Ishikawa (cell line): ENCODE results near the gene MTRFR.
A peak's percentile ranks its signal among the peaks of the same experiment; 100 is the strongest.

Experiments used
- CEBPB ChIP-seq: IDR thresholded peaks from 2 replicates; pipeline ENCODE4 v1.6.1; 2012
- CREB1 ChIP-seq: IDR thresholded peaks from 2 replicates; pipeline ENCODE4 v1.6.1; 2012; ENCODE audit warnings: low read depth
- EGR1 ChIP-seq: IDR thresholded peaks from 2 replicates; pipeline ENCODE4 v1.6.1; 2012
- EP300 ChIP-seq: IDR thresholded peaks from 2 replicates; pipeline ENCODE4 v1.6.1; 2012; ENCODE audit warnings: borderline replicate concordance
- FOXM1 ChIP-seq: IDR thresholded peaks from 2 replicates; pipeline ENCODE4 v1.6.1; 2012; ENCODE audit warnings: low read depth, borderline replicate concordance
- MAX ChIP-seq: IDR thresholded peaks from 2 replicates; pipeline ENCODE4 v1.6.1; 2012
- NFIC ChIP-seq: IDR thresholded peaks from 2 replicates; pipeline ENCODE4 v1.6.1; 2012
- RAD21 ChIP-seq: IDR thresholded peaks from 2 replicates; pipeline ENCODE4 v1.6.1; 2012; ENCODE audit warnings: low read depth
- TAF1 ChIP-seq: IDR thresholded peaks from 2 replicates; pipeline ENCODE4 v1.6.1; 2012; ENCODE audit warnings: low read depth, mild to moderate bottlenecking
- TCF12 ChIP-seq: IDR thresholded peaks from 2 replicates; pipeline ENCODE4 v1.6.1; 2012; ENCODE audit warnings: low read depth
- TEAD4 ChIP-seq: IDR thresholded peaks from 2 replicates; pipeline ENCODE4 v1.6.1; 2012
- USF1 ChIP-seq: IDR thresholded peaks from 2 replicates; pipeline ENCODE4 v1.6.1; 2012
- YY1 ChIP-seq: IDR thresholded peaks from 2 replicates; pipeline ENCODE4 v1.6.1; 2012; ENCODE audit warnings: low read depth
- ZBTB7A ChIP-seq: IDR thresholded peaks from 2 replicates; pipeline ENCODE4 v1.6.1; 2012; ENCODE audit warnings: low read depth
- TF ChIP-seq, protein P1 (sequence below): IDR thresholded peaks from 2 replicates; pipeline ENCODE4 v1.6.1; 2012; ENCODE audit warnings: low read depth, mild to moderate bottlenecking

MTRFR gene

DNA sequence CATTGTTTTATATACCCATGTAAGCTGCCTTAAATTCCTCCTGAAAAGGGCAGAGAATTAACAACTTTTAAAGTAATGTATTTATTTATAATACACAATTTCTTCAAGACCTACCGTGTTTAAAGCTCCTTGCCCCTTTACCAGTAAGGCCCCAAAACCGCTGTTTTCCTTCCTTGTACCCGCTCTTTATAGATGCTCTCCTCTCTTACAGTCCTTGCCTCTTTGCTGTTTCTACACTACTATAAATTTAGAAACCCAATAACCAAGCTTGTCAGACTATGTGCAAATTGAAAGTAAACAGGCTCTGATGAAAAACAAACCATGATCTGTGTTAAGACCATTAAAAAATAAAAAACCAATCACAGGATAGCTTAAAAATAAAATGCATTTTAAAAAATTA, 4.2 kb upstream of the MTRFR start:
- TF ChIP-seq USF1 (no peak), YY1 (no peak), ZBTB7A (no peak), RAD21 (no peak), MAX (no peak), TCF12 (no peak)

DNA sequence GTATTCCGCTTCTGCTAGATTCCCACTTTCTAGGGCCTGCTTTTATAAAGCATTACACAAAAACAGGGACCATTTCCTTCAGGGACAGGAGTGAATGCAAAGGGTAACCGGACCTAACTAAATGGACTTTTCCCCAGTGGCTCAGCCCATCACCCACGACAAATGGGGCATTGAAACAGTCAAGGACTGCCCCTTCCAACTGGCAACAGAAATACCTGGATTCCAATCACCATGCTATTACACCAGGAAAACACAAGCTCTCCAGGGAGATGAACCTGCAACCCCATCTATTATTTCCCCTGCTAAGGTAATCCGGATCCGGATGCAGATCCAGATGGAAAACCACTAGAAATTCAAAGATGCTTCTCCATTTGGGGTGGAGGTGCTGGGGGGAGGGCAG, 1.3 kb upstream of the MTRFR start:
- TF ChIP-seq EP300 (no peak), ZBTB7A (no peak), YY1 (no peak), CREB1 (no peak), TCF12 (no peak), FOXM1 (no peak), NFIC (no peak), RAD21 (no peak), CEBPB (no peak), TEAD4 (no peak), USF1 (no peak), EGR1 (no peak), TAF1 (no peak), MAX (no peak)
- TF ChIP-seq, protein P1, sequence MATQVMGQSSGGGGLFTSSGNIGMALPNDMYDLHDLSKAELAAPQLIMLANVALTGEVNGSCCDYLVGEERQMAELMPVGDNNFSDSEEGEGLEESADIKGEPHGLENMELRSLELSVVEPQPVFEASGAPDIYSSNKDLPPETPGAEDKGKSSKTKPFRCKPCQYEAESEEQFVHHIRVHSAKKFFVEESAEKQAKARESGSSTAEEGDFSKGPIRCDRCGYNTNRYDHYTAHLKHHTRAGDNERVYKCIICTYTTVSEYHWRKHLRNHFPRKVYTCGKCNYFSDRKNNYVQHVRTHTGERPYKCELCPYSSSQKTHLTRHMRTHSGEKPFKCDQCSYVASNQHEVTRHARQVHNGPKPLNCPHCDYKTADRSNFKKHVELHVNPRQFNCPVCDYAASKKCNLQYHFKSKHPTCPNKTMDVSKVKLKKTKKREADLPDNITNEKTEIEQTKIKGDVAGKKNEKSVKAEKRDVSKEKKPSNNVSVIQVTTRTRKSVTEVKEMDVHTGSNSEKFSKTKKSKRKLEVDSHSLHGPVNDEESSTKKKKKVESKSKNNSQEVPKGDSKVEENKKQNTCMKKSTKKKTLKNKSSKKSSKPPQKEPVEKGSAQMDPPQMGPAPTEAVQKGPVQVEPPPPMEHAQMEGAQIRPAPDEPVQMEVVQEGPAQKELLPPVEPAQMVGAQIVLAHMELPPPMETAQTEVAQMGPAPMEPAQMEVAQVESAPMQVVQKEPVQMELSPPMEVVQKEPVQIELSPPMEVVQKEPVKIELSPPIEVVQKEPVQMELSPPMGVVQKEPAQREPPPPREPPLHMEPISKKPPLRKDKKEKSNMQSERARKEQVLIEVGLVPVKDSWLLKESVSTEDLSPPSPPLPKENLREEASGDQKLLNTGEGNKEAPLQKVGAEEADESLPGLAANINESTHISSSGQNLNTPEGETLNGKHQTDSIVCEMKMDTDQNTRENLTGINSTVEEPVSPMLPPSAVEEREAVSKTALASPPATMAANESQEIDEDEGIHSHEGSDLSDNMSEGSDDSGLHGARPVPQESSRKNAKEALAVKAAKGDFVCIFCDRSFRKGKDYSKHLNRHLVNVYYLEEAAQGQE = no peak

DNA sequence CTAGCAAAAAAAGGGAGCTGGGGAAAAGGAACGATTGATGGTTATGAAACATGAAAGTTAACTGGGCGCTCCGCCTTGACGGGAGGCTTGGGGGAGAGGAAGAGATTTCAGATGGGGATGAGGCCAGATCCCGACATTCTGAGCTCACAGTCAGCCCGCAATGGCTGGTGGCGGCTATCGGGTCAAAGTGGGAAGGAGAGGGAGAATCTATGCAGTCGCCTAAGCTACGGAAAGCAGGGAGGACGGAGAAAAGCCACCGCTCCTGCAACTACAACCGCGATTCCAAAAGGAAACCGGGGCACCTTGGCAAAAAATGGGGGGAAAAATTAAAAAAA, 797 bp upstream of the MTRFR start:
- no peak for TF ChIP-seq TEAD4
- no peak for TF ChIP-seq MAX
- TF ChIP-seq EGR1 = no peak
- TF ChIP-seq FOXM1 = no peak
- TF ChIP-seq USF1 = no peak
- TF ChIP-seq YY1 = peak; percentile 40
- TF ChIP-seq, protein P1 = no peak
- TF ChIP-seq CREB1 = no peak

DNA sequence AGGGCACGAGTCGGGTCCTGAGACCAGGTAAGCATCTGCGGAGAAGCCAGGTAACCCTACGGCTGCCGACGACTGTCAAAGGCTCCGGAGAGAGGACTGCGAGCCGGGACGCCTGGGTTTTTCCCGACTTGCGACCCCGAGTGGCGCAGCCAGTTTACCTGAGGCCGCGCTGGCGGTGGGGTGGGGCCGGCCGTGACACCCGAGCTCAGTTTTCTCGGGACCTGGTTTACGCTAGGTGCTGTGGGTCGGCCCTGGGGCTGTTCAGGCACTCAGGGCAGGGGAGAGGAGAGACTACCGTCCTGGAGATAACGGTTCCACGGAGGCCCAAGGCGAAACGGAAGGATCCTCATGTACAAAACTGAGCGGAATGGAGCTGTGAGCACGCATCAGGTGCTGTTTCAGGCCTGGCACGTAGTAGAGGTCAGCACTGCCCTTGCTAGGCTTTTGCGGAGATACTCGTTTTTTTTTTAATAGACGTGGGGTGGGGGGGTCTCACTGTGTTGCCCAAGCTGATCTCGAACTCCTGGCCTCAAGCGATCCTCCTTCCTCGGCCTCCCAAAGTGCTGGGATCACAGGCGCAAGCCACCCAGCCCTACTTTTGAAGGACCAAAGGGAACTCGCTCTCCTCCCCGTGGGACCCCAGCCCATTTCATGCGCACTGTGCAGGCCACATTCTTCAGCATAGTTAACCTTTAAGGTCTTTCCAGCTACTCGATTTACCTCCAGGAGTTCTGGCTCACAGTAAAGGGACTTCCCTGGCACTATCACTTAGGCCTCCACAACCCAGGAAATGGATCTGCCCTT, 471 bp downstream of the MTRFR start:
- TF ChIP-seq CREB1 (no peak), TAF1 (peak; percentile 34; the same call in 1 of the 2 replicates)

DNA sequence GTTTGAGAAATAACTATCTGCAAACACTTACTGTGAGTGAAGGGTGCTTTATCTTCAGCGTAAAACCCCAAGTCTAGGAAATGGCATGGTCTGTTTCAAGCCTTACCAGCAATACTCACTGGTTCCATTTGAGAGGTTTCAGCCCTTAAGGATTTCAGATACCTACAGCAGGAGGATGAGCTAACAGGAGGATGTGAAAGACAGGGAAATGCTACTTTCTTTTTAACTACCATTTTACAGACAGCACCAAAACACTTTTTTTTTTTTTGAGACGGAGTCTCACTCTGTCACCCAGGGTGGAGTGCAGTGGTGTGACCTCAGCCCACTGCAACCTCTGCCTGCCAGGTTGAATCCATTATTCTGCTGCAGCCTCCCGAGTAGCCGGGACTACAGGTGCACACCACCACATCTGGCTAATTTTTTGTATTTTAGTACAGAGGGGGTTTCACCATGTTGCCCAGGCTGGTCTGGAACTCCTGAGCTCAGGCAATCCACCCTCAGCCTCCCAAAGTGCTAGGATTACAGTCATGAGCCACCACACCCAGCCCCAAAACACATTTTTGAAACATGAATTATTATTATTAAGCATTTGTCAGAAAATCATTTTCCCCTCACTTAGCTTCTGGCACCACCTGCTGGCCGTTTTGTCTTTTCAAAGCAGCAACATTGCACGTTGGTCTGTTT, 4.6 kb downstream of the MTRFR start:
- TF ChIP-seq NFIC (no peak), RAD21 (peak; percentile 79)

DNA sequence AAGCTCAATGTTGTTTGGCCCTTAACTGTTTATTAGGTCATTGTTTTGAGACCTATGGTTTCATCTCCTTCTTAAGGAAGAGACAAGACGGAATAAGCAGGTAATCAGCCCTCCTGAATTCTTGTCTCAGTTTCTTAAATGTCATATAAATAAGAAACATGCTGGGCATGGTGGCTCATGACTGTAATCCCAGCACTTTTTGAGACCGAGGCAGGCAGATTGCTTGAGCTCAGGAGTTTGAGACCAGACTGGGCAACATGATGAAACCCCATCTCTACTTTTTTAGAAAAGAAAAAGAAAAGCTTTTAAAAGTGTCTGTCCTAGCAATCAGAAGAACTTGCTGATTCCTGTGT, 5.1 kb downstream of the MTRFR start:
- TF ChIP-seq EP300 = no peak
- TF ChIP-seq USF1 = no peak
- no peak for TF ChIP-seq FOXM1
- no peak for TF ChIP-seq MAX
- TF ChIP-seq RAD21 = no peak
- no peak for TF ChIP-seq YY1
- TF ChIP-seq ZBTB7A = no peak
- no peak for TF ChIP-seq TEAD4
- no peak for TF ChIP-seq CEBPB
- TF ChIP-seq, protein P1 = no peak
